ENCODE results near the gene AADACL4.
A peak's percentile ranks its signal among the peaks of the same experiment; 100 is the strongest.

The AADACL4 gene

DNA sequence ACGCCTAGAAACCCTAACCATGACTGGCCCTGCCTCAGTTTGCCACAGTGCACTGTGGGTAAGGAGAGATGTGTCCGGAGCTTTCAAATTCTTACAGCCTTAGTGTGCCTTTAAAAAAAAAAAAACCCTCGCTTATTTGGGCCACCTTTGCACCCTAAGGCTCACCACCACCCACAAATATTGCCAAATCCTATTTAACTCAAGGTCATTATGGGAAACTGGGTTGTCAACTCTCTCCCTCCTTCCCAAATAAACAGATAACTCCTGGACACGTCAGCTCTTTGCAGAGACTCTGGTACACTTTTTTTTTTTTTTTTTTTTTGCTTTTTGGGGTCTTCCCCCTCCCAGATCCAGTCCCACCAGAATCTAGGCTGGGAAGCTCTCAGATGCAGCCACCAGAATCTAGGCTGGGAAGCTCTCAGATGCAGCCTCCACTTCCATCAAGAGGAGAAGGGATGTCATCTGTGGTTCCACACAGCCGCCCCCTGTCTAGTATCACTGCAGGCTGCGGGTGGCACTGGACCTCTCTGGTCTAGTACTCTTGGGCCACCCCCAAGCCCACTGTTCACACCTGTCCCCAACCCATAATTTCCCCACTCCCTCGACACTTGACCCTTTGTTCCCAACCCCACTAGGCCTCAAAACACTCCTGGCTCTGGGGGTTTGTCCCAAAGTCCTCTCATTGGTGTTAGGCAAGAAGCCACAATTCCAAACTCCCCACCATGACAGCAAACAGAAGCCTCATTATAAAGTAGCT lies 29.3 kb upstream of the AADACL4 start:
- DNase-seq = no peak

- no peak for DNase-seq
Measured at GRCh38 chr1:12615159-12615864, 28.6 kb upstream of the AADACL4 start.

DNA sequence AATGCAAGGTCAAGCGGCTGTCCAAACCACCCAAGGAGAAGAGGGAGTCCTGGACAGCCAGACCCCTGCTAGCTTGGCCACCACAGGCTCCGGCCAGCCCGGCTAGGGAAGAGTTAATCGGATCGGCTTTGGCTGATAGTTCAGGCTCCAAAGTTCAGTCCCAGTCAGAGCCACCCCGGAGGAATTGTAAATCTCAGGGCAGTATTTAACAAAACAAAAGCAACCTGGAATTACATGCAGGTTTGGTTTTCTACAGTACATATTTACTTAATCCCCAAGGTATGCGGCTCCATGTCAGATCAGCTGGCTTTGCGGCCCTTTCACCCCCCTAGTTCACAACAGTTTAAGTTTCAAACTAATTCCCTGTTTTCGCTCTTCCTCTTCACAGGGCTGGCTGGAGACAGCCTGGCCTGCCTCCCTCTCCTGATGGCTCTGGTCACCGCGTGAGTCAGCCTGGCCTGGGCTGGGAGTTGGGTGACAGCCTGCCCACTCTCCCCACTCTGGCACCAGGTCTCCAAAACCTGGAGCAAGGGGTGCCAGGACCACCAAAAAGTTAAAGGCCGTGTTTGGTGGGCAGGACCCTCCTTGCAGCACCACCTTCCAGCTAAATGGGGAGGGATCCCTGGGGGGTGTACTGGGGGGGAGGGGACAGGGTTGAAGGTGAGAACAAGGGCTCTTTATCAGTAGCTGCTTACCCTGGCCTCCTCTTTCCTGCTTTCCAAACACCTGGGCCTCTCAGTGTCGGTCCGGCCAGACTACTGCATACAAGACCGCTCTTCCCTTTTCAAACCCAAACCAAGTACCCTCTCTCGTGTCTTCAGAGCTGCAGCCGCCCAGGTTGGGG lies 27.8 kb upstream of the AADACL4 start:
- DNase-seq = peak; percentile 44

GRCh38 chr1:12616709-12617373 lies 27.0 kb upstream of the AADACL4 start:
- DNase-seq = peak; percentile 60

DNA sequence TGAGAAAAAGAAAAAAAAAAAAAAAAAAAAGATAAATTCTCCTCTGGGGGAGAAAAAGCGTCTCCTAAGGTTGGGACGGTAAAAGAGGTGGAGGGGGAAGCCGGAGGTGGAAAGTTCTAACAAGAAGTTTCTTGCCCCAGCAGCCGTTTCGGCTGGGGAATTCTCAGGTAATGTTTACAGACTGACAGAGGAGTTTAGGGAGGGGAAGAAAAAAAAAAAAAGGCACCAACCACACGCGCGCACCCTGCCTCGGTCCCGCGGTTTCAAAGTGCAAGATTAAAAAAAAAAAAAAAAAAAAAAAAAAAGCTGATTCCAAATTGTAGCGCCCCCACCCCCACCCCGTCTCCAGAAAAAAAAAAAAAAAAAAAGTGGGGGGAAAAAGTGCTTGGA lies 26.4 kb upstream of the AADACL4 start:
- peak; percentile 46 for DNase-seq

- peak; percentile 81 for DNase-seq
Measured at GRCh38 chr1:12617901-12618660, 25.8 kb upstream of the AADACL4 start, which contains the start of gene DHRS3. Gene DHRS3, minus strand, starts transcription at chr1:12618210. Its CDS starts 862 bp downstream, at chr1:12617348.

DNA sequence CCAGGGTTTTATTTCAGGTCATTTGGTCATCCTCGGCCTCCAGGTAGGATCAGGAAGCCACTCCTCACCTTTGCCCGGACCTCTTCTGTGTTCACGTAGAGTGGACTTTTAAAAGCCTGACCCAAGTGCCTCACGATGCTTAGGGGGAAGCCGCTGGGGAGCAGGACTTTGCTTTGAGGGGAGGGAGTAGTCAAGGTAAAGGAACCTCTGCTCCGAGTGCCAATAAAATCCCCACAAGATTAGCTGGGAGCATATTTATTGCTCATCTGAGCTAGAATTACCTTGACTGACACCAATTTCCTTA lies 25.3 kb upstream of the AADACL4 start:
- no peak for DNase-seq

- DNase-seq = peak; percentile 80
Measured at GRCh38 chr1:12618965-12619791, 24.7 kb upstream of the AADACL4 start.

- DNase-seq = peak; percentile 86
Measured at GRCh38 chr1:12619792-12620487, 23.9 kb upstream of the AADACL4 start.

- DNase-seq = peak; percentile 54
Measured at GRCh38 chr1:12620488-12620865, 23.4 kb upstream of the AADACL4 start.

DNA sequence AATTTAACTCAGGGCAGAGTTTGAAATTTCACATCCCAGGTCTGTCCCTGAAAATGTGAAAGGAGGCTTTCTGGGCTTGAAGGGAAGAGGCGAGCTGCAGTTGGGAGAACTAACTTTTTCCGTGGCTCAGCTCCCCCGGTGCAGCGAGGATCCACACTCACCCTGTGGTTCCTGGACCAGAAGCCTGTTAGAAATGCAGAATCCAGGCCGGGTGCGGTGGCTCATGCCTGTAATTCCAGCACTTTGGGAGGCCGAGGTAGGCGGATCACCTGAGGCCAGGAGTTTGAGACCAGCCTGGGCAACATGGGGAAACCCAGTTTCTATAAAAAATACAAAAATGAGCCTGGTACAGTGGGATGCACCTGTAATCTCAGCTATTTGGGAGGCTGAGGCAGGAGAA lies 23.0 kb upstream of the AADACL4 start:
- DNase-seq = no peak

DNA sequence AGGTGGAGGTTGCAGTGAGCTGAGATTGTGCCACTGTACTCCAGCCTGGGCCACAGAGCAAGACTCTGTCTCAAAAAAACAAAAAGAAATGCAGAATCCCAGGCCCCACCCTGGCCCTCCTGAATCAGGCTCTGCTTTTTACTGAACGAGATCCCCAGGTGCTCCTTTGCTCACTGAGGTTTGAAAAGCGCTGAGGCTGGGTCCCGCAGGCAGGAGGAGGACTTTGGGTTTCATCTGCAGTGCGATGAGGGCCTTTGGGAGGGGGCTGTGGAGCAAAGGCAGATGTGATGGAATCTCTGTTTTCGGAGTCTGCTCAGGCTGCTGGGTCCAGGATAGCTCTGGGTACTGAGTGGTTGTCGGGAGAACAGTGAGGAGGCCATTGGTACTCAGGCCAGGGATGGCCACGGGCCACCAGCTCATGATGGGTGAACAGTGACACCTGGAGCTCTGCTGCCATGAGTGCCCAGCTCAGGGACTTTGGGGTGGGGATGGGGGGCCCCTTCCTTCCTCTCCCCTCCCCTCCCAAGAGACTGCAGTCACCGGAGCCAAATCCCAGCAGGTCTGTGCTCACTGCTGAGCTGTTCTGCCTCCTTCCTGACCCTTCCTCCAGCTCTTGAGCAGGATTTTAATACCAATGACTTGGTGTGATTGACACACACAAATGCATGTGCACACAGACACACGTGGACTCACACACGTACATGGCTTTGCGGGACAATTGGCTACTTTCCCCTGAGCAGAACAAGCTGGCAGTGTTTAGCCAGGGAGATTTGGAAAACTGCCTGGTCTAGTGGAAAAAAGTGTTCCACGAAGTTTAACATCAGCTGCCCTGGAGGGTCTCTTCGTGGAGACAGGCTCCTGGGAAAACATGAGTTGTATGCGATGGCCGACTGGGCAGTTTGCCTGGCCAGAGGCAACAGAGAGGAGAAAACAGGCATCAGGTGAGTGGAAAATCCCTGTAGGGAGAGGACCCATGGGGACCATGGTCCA lies 22.2 kb upstream of the AADACL4 start:
- DNase-seq = no peak

DNA sequence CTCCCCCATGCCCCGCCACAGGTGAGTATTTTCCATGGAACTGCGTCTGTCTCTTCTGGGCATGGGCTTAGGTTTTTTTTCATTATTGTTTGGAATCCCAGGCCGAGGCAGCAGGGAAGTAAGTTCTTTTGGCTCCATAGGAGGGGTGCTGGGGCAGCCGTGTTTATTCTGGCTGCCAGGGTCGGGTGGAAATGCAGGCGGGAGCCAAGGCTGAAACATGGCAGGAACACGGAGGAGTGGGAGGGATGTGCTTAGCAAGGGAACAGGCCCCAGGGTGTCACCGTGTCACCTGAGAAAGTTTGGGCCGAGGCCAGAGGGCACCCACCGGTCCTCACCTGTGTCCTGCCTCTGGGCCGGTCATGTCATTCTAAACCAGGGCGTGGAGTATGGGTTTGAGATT lies 21.4 kb upstream of the AADACL4 start:
- no peak for DNase-seq

DNA sequence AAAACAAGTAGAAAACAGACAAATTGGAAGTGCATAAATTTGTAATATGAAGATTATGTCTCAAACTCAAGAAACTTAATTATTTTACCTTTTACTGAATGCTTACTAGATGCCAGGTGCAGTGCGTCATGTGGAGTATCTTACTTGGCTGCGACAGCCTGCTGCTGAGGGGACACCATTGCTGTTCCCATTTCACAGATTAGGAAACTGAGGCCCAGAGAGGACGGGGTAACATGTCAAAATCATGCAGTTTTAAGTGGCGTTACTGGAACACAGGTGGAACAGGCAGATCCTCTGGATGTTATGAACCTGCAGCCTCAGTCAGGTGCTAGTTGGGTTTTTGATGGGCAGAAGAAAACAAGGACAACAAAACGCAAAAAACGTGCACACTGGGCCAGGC lies 18.6 kb upstream of the AADACL4 start:
- no peak for DNase-seq

- no peak for DNase-seq
Measured at GRCh38 chr1:12626888-12627287, 17.0 kb upstream of the AADACL4 start.

DNA sequence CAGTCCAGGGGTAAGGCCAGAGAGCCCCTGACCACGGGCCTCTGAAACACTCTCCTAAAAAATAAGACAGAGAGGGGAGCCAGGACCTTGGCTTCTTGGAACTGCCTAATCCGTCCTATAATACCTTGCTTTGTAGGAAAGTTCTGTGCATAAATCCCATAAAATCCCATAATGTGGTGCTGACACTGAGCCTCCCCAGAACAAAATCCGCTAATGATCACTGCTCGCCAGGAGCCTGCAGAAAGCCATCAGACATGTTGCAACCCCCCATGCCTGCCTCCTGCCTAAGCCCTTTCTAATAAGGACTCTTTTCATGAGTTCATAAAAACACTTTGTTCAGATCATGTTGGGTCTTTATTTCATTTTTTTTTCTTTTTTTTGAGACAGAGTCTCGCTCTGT lies 16.6 kb upstream of the AADACL4 start:
- DNase-seq = no peak

GRCh38 chr1:12629511-12629956 lies 14.4 kb upstream of the AADACL4 start:
- no peak for DNase-seq

DNA sequence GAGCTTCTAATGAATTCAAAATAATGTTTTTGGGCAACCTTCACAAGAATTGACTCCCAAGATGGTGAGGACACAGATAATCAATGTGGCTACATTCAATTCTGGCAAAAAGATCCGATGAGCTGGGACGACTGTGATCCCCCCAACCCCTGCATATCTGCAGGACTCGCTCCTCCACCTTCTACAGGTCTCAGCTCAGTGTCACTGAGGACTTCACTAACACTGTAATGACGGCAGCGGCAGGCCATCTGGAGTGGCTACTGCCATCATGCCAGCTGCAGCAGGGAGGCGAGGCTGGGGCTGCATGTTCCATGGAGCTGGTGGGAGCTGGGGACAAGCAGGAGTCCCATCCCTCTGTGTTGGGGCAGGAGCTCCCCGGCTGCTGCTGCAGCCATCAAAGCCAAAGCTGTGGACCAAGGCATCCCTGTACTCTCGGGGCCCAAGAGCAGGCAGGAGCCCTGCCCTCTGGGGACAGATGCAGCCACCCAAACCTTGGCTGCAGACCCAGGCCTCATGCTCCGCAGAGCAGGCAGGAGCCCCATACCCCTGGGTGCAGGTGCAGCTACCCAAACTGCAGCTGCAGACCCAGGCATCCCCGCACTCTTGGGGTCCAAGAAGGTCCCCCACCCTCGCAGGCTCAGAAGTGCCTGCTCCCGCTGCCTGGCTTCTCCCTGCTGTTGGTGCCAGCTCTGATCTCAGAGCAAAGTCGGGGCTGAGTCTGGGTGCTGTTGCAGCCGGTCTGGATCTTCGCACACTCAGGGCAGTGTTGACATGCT lies 13.7 kb upstream of the AADACL4 start:
- DNase-seq = no peak

All from stimulated activated CD8-positive, alpha-beta memory T cell treated with anti-CD3 and anti-CD28 coated beads, Interleukin-4, amount 100 ng/mL, for 48 hours (primary cell).